H1 (cell line): ENCODE data around the gene DNAJC6. TPM values are rescaled to one million over a fixed set of nuclear protein-coding genes. Genes with fewer than 3 reads are reported as not detected.

ENCODE experiments used
- CTCF ChIA-PET: fragments of 300-600 bp; sonication (Branson Sonifier 250); formaldehyde crosslinking; loops from one replicate; lab custom pipeline; 2021; ENCODE audit not compliant: partially characterized antibody; lab: Charles Lee
- POLR2A ChIA-PET: fragments of 300-600 bp; sonication (Branson Sonifier 250); formaldehyde crosslinking; loops from one replicate; lab custom pipeline; 2021; ENCODE audit warnings: inconsistent platforms; ENCODE audit not compliant: partially characterized antibody; lab: Charles Lee
- DNase-seq, 2 experiments: peaks; one replicate each; pipeline versions ENCODE4 v3.0.0 to v3.0.0-alpha.2; 2010 to 2022; ENCODE audit warnings: low spot score in 2 of 2, low read depth in 1 of 2, mixed read lengths in 1 of 2
- FAIRE-seq: peaks from 2 replicates; lab custom pipeline; 2011; peaks lifted over from hg19 to GRCh38; lab: Jason Lieb, UNC
- H2AFZ ChIP-seq: 2 replicates; pipeline ENCODE4 v1.8.1; 2012; ENCODE audit warnings: low read length, inconsistent platforms
- H2AK5ac ChIP-seq: 2 replicates; pipeline ENCODE4 v1.6.1; 2013; ENCODE audit warnings: low read depth, low read length
- H2BK120ac ChIP-seq: replicated peaks from 2 replicates; pipeline ENCODE3; 2013; ENCODE audit warnings: low read depth, low read length, inconsistent platforms
- H2BK12ac ChIP-seq: 2 replicates; pipeline ENCODE4 v1.6.1; 2013; ENCODE audit warnings: low read depth, low read length
- H2BK15ac ChIP-seq: 2 replicates; pipeline ENCODE4 v1.6.1; 2013; ENCODE audit warnings: low read length
- H2BK20ac ChIP-seq: 2 replicates; pipeline ENCODE4 v1.6.1; 2013; ENCODE audit warnings: low read length
- H2BK5ac ChIP-seq: 2 replicates; pipeline ENCODE4 v1.6.1; 2013; ENCODE audit warnings: low read depth, low read length
- H3K14ac ChIP-seq: 2 replicates; pipeline ENCODE4 v1.6.1; 2013; ENCODE audit warnings: inconsistent platforms; ENCODE audit not compliant: insufficient read length
- H3K18ac ChIP-seq: 2 replicates; pipeline ENCODE4 v1.6.1; 2013; ENCODE audit warnings: low read length; ENCODE audit errors: extremely low read depth
- H3K23ac ChIP-seq: 2 replicates; pipeline ENCODE4 v1.6.1; 2013; ENCODE audit warnings: inconsistent platforms; ENCODE audit not compliant: insufficient read length
- H3K23me2 ChIP-seq: 2 replicates; pipeline ENCODE4 v1.6.1; 2013; ENCODE audit warnings: low read depth, low read length
- H3K27ac ChIP-seq: 2 replicates; pipeline ENCODE4 v1.6.1; 2011; ENCODE audit warnings: low read depth, low read length, inconsistent platforms
- H3K27me3 ChIP-seq, 4 experiments: replicated peaks in 1 of 4; 1 replicate in 1 of 4; 2 replicates in 3 of 4; pipeline versions ENCODE4 v1.6.1 to v1.8.1; 2011 to 2013; ENCODE audit warnings: low read length in 3 of 4, mild to moderate bottlenecking in 3 of 4, inconsistent platforms in 2 of 4, mixed read lengths in 2 of 4, moderate library complexity in 1 of 4; ENCODE audit not compliant: control insufficient read depth in 3 of 4, insufficient read depth in 3 of 4; ENCODE audit errors: extremely low read depth in 1 of 4
- H3K36me3 ChIP-seq, 4 experiments: 2 replicates each; pipeline versions ENCODE4 v1.6.1 to v1.8.1; 2011 to 2013; ENCODE audit warnings: mild to moderate bottlenecking in 4 of 4, low read length in 3 of 4, moderate library complexity in 2 of 4, control low read depth in 1 of 4, inconsistent platforms in 1 of 4; ENCODE audit not compliant: insufficient read depth in 4 of 4, control insufficient read depth in 2 of 4
- H3K4ac ChIP-seq: replicated peaks from 2 replicates; pipeline ENCODE3; 2013; ENCODE audit warnings: low read length, low read depth, mixed read lengths, inconsistent platforms; ENCODE audit not compliant: insufficient read length
- H3K4me1 ChIP-seq, 4 experiments: replicated peaks in 1 of 4; 1 replicate in 1 of 4; 2 replicates in 3 of 4; pipeline versions ENCODE4 v1.6.1 to v1.8.1; 2011 to 2013; ENCODE audit warnings: low read length in 3 of 4, inconsistent platforms in 2 of 4, mixed read lengths in 1 of 4; ENCODE audit not compliant: insufficient read depth in 4 of 4, control insufficient read depth in 3 of 4
- H3K4me2 ChIP-seq, 2 experiments: 2 replicates each; pipeline versions ENCODE4 v1.6.1 to v1.8.1; 2011 to 2013; ENCODE audit warnings: low read depth in 2 of 2, low read length in 2 of 2, control low read depth in 1 of 2, inconsistent platforms in 1 of 2, mild to moderate bottlenecking in 1 of 2; ENCODE audit not compliant: insufficient read depth in 1 of 2
- H3K4me3 ChIP-seq, 4 experiments: fragments of 200-600, 300-600 bp in 1 of 4; sonication (generic), shearing (Covaris generic), sonication (Bioruptor Twin) in 1 of 4; 2 replicates each; pipeline versions ENCODE4 v1.5.1 to v1.8.1; 2011 to 2016; ENCODE audit warnings: low read length in 4 of 4, low read depth in 3 of 4, control low read depth in 2 of 4, inconsistent platforms in 2 of 4, mild to moderate bottlenecking in 2 of 4, mixed read lengths in 1 of 4, moderate library complexity in 1 of 4; ENCODE audit not compliant: insufficient read depth in 2 of 4; ENCODE audit errors: extremely low read depth in 1 of 4
- H3K56ac ChIP-seq: replicated peaks from 2 replicates; pipeline ENCODE3; 2013; ENCODE audit warnings: low read depth, mild to moderate bottlenecking, mixed read lengths, low read length, inconsistent platforms; ENCODE audit not compliant: insufficient read length
- H3K79me1 ChIP-seq: 2 replicates; pipeline ENCODE4 v1.6.1; 2013; ENCODE audit warnings: low read depth, low read length, control low read depth
- H3K79me2 ChIP-seq, 2 experiments: 2 replicates each; pipeline versions ENCODE4 v1.6.1 to v1.8.1; 2012 to 2013; ENCODE audit warnings: low read length in 2 of 2, mild to moderate bottlenecking in 2 of 2, inconsistent platforms in 1 of 2; ENCODE audit not compliant: insufficient read depth in 2 of 2, control insufficient read depth in 1 of 2
- H3K9ac ChIP-seq, 4 experiments: replicated peaks in 1 of 4; 1 replicate in 1 of 4; 2 replicates in 3 of 4; pipeline versions ENCODE4 v1.6.1 to v1.8.1; 2011 to 2013; ENCODE audit warnings: low read depth in 3 of 4, low read length in 3 of 4, control low read depth in 2 of 4, mild to moderate bottlenecking in 2 of 4, moderate library complexity in 2 of 4, inconsistent platforms in 1 of 4; ENCODE audit errors: extremely low read depth in 1 of 4
- H3K9me3 ChIP-seq, 2 experiments: 2 replicates each; pipeline versions ENCODE4 v1.6.1 to v1.8.1; 2012 to 2013; ENCODE audit warnings: mild to moderate bottlenecking in 2 of 2, moderate library complexity in 2 of 2, control low read depth in 1 of 2, inconsistent platforms in 1 of 2, low read depth in 1 of 2, low read length in 1 of 2, mixed read lengths in 1 of 2; ENCODE audit not compliant: insufficient read depth in 2 of 2
- H4K20me1 ChIP-seq, 2 experiments: replicated peaks in 1 of 2; 2 replicates each; pipeline versions ENCODE3 to v1.8.1; 2011 to 2013; ENCODE audit warnings: inconsistent platforms in 2 of 2, low read length in 2 of 2, mild to moderate bottlenecking in 1 of 2; ENCODE audit not compliant: insufficient read depth in 2 of 2, control insufficient read depth in 1 of 2
- H4K5ac ChIP-seq: 2 replicates; pipeline ENCODE4 v1.6.1; 2013; ENCODE audit warnings: low read length, low read depth, mixed read lengths, inconsistent platforms; ENCODE audit not compliant: insufficient read length
- H4K8ac ChIP-seq: 2 replicates; pipeline ENCODE4 v1.8.0; 2013; ENCODE audit warnings: mild to moderate bottlenecking, moderate library complexity, low read length, inconsistent platforms; ENCODE audit not compliant: insufficient read depth; ENCODE audit errors: extremely low read depth
- H4K91ac ChIP-seq: replicated peaks from 2 replicates; pipeline ENCODE3; 2013; ENCODE audit warnings: low read length, mixed read lengths, inconsistent platforms; ENCODE audit not compliant: insufficient read length
- BCL11A ChIP-seq, 2 experiments: IDR thresholded peaks; one replicate each; pipeline ENCODE4 v1.6.1; 2011; ENCODE audit warnings: low read depth in 2 of 2, low read length in 2 of 2, mild to moderate bottlenecking in 2 of 2
- polyA plus RNA-seq, 7 experiments: library from polyadenylated mRNA; depleted of rRNA in 3 of 7; stranded (reverse) in 5 of 7; unstranded in 2 of 7; fragments of >200 nt in 5 of 7; fragments of 200-250 nt in 2 of 7; gene quantifications; 1 replicate in 5 of 7; 2 replicates in 1 of 7; 4 replicates in 1 of 7; pipeline versions ENCODE4 v1.2.1 to v1.2.3, GENCODE V29; 2011 to 2013; ENCODE audit warnings: missing spikeins in 2 of 7, mixed read lengths in 2 of 7
- total RNA-seq: library from RNA; stranded (reverse); fragmentation: NEBNext Ultra II Directional; extraction: Animal tissue kit (Norgen Biotek cat#: 25700); gene quantifications from 2 replicates; pipeline ENCODE4 v1.2.1, GENCODE V29; 2021

The DNAJC6 gene
- total and polyA plus RNA-seq, 2 of the 8 experiments (the other 6 are each of a cell fraction or from before 2014, with no cell fraction given) = 1.6 to 3.0 TPM

DNA sequence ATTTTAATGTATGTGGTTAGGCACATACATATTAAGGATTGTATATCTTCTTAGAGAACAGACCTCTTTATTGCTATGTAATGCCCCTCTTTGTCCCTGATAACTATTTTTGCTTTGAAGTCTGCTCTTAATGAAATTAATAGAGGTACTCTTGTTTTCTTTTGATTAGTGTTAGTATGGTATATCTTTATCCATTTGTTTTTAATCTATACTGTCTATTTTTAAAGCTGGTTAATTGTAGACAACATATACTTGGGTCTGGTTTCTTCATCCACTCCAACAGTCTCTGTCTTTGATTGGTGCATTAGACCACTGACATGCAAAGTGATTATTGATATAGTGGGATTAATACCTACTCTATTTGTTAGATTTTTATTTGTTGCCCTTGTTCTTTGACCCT is 147.1 kb downstream of the DNAJC6 start:
- no peak overlapping the region for H3K56ac ChIP-seq
- no peak overlapping the region for H4K91ac ChIP-seq
- H2BK20ac ChIP-seq = no peak overlapping the region
- no peaks in the 10 kb centered on the region for H3K79me1 ChIP-seq
- H4K20me1 ChIP-seq = no peaks in the 10 kb centered on the region
- H3K9me3 ChIP-seq = peaks cover 2 to 3% of the 10 kb centered on the region in 2 experiments; a peak in 2 of 4 replicates
- POLR2A ChIA-PET = no interaction called here
- H3K14ac ChIP-seq = no peak overlapping the region
- no peak overlapping the region for H3K9ac ChIP-seq
- H2AFZ ChIP-seq = no peak overlapping the region
- H3K4me1 ChIP-seq = peaks cover 0 to 4% (median 1%) of the 10 kb centered on the region in 4 experiments; a peak in 2 of 7 replicates
- no peak overlapping the region for H3K23ac ChIP-seq
- H3K18ac ChIP-seq = no peak overlapping the region
- no peak overlapping the region for H2BK15ac ChIP-seq
- no peak overlapping the region for H3K4ac ChIP-seq
- no peak for FAIRE-seq
- H2BK5ac ChIP-seq = no peak overlapping the region
- TF ChIP-seq BCL11A (IDR thresholded peaks at IDR 0.05; ENCODE audit: low read depth in 2 of 2, low read length in 2 of 2) = no peak
- TF ChIP-seq, all 59 proteins: peak for 0
- Histone ChIP-seq H3K27me3 (no peaks in the 10 kb centered on the region), H3K23me2 (no peaks in the 10 kb centered on the region), H3K27ac (no peak overlapping the region), H3K36me3 (no peaks in the 10 kb centered on the region), H3K4me3 (no peak overlapping the region), H2BK12ac (no peak overlapping the region), H4K5ac (no peak overlapping the region), H3K79me2 (no peaks in the 10 kb centered on the region), H2BK120ac (no peak overlapping the region), H4K8ac (no peak overlapping the region), H2AK5ac (no peak overlapping the region), H3K4me2 (no peak overlapping the region)
- no peak for DNase-seq
- CTCF ChIA-PET = interaction anchor here (2.3 kb wide), 1 partner anchor 25 kb away, joined by 5 read pairs; no protein-coding TSS in a partner anchor
